Measurements from ENCODE around the gene COPG1.

DNA sequence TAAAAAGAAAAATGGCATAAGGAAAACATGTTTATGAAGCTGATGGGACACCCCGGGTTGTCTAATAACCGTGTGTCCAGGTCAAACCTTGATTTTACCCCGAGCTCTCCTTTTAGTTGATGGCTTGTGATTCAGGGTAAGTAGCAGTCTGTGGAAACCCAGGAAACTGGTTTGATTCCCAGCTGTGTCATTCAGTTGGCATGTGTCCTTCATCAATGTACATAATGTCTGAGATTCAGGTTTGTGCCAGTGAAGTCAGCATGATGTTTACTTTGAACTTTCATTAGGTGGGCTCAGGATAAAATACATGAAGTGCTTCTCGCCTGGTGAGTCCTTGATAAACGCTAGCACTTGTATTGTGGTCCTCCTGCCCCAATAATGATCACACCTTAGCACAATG lies 4.3 kb upstream of the COPG1 start:
- TF ChIP-seq, protein P1, sequence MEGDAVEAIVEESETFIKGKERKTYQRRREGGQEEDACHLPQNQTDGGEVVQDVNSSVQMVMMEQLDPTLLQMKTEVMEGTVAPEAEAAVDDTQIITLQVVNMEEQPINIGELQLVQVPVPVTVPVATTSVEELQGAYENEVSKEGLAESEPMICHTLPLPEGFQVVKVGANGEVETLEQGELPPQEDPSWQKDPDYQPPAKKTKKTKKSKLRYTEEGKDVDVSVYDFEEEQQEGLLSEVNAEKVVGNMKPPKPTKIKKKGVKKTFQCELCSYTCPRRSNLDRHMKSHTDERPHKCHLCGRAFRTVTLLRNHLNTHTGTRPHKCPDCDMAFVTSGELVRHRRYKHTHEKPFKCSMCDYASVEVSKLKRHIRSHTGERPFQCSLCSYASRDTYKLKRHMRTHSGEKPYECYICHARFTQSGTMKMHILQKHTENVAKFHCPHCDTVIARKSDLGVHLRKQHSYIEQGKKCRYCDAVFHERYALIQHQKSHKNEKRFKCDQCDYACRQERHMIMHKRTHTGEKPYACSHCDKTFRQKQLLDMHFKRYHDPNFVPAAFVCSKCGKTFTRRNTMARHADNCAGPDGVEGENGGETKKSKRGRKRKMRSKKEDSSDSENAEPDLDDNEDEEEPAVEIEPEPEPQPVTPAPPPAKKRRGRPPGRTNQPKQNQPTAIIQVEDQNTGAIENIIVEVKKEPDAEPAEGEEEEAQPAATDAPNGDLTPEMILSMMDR (IDR thresholded peaks at IDR 0.05): no peak
- TF ChIP-seq, protein P2, sequence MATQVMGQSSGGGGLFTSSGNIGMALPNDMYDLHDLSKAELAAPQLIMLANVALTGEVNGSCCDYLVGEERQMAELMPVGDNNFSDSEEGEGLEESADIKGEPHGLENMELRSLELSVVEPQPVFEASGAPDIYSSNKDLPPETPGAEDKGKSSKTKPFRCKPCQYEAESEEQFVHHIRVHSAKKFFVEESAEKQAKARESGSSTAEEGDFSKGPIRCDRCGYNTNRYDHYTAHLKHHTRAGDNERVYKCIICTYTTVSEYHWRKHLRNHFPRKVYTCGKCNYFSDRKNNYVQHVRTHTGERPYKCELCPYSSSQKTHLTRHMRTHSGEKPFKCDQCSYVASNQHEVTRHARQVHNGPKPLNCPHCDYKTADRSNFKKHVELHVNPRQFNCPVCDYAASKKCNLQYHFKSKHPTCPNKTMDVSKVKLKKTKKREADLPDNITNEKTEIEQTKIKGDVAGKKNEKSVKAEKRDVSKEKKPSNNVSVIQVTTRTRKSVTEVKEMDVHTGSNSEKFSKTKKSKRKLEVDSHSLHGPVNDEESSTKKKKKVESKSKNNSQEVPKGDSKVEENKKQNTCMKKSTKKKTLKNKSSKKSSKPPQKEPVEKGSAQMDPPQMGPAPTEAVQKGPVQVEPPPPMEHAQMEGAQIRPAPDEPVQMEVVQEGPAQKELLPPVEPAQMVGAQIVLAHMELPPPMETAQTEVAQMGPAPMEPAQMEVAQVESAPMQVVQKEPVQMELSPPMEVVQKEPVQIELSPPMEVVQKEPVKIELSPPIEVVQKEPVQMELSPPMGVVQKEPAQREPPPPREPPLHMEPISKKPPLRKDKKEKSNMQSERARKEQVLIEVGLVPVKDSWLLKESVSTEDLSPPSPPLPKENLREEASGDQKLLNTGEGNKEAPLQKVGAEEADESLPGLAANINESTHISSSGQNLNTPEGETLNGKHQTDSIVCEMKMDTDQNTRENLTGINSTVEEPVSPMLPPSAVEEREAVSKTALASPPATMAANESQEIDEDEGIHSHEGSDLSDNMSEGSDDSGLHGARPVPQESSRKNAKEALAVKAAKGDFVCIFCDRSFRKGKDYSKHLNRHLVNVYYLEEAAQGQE (IDR thresholded peaks at IDR 0.05; ENCODE audit: insufficient read depth in 1 of 2, low read depth in 2 of 2, low read length in 1 of 2): no peak
- no peak for TF ChIP-seq TCF7L2 (IDR thresholded peaks at IDR 0.05; ENCODE audit: low read depth, low read length)
- TF ChIP-seq SIN3A (IDR thresholded peaks at IDR 0.05; ENCODE audit: borderline replicate concordance, insufficient read depth, low read depth, low read length): no peak

All from Panc1 (cell line).